SU-DHL-6 (cell line): ENCODE data around the gene IRF9.

Source experiments
- H2AFZ ChIP-seq: fragments of 200-600 bp; sonication (generic); 2 replicates; pipeline ENCODE4 v1.6.1; 2014; ENCODE audit warnings: low read depth, mild to moderate bottlenecking, moderate library complexity, mixed read lengths, antibody characterized with exemption, low read length; ENCODE audit not compliant: severe bottlenecking
- H3F3A ChIP-seq: fragments of 200-600 bp; shearing (Covaris generic); 2 replicates; pipeline ENCODE4 v1.6.0; 2016; ENCODE audit warnings: antibody characterized with exemption, mild to moderate bottlenecking; ENCODE audit not compliant: insufficient read depth
- H3K27ac ChIP-seq: fragments of 200-600 bp; sonication (generic); 2 replicates; pipeline ENCODE4 v1.5.1; 2016; ENCODE audit warnings: low read depth, mild to moderate bottlenecking, low read length, moderate library complexity, mixed read lengths
- H3K27me3 ChIP-seq: fragments of 200-600 bp; sonication (generic), shearing (Covaris generic); 2 replicates; pipeline ENCODE4 v1.6.0; 2014; ENCODE audit warnings: mild to moderate bottlenecking, low read length
- H3K36me3 ChIP-seq: fragments of 200-600 bp; sonication (generic); 2 replicates; pipeline ENCODE4 v1.6.1; 2014; ENCODE audit warnings: mild to moderate bottlenecking, low read length, mixed read lengths
- H3K4me2 ChIP-seq: fragments of 300-600, 200-600 bp; shearing (Covaris generic), sonication (generic); 2 replicates; pipeline ENCODE4 v1.6.0; 2014; ENCODE audit warnings: low read length, low read depth, mild to moderate bottlenecking; ENCODE audit not compliant: poor library complexity, severe bottlenecking
- H3K4me3 ChIP-seq: fragments of 200-600 bp; sonication (generic); 2 replicates; pipeline ENCODE4 v1.5.1; 2014; ENCODE audit warnings: antibody characterized with exemption, low read length, mild to moderate bottlenecking, mixed read lengths; ENCODE audit not compliant: insufficient read depth, poor library complexity, severe bottlenecking
- H3K79me2 ChIP-seq: fragments of 200-600 bp; sonication (generic); 2 replicates; pipeline ENCODE4 v1.6.1; 2014; ENCODE audit warnings: mild to moderate bottlenecking, low read length, moderate library complexity; ENCODE audit not compliant: insufficient read depth
- H3K9ac ChIP-seq: fragments of 200-600 bp; sonication (generic); 2 replicates; pipeline ENCODE4 v1.7.0; 2014; ENCODE audit warnings: mild to moderate bottlenecking, low read length
- H3K9me2 ChIP-seq: fragments of 200-600 bp; sonication (generic); replicated peaks from 2 replicates; pipeline ENCODE4 v1.6.1; 2014; ENCODE audit warnings: low read length; ENCODE audit not compliant: insufficient read depth
- H3K9me3 ChIP-seq: fragments of 200-600 bp; sonication (generic); 2 replicates; pipeline ENCODE4 v1.6.1; 2014; ENCODE audit warnings: low read length, mixed read lengths; ENCODE audit not compliant: insufficient read depth
- H4K20me1 ChIP-seq: fragments of 200-600 bp; sonication (generic); 2 replicates; pipeline ENCODE4 v1.6.1; 2014; ENCODE audit warnings: low read depth, mild to moderate bottlenecking, antibody characterized with exemption, low read length, moderate library complexity, mixed read lengths
- CTCF ChIP-seq: fragments of 200-600 bp; sonication (generic); IDR thresholded peaks from one replicate; pipeline ENCODE4 v1.5.1; 2017; ENCODE audit warnings: antibody characterized with exemption, mild to moderate bottlenecking, low read length, moderate library complexity; ENCODE audit not compliant: insufficient read depth, poor library complexity, severe bottlenecking
- EZH2phosphoT487 ChIP-seq: fragments of 200-600 bp; sonication (generic), shearing (Covaris generic); conservative IDR thresholded peaks from 2 replicates; pipeline ENCODE4 v1.6.1; 2018; ENCODE audit warnings: mild to moderate bottlenecking, antibody characterized with exemption, low read length, moderate library complexity, mixed read lengths

Gene IRF9

GRCh38 chr14:24126939-24127338, 34.1 kb upstream of the IRF9 start:
- Histone ChIP-seq H4K20me1 (no peaks in the 10 kb centered on the region), H3K9me3 (no peaks in the 10 kb centered on the region), H3K4me2 (no peak overlapping the region), H3K9ac (no peak overlapping the region), H3K9me2 (no peaks in the 10 kb centered on the region), H3K27me3 (no peaks in the 10 kb centered on the region), H3K27ac (no peak overlapping the region), H3K4me3 (no peak overlapping the region), H3K79me2 (no peaks in the 10 kb centered on the region), H3F3A (no peaks in the 10 kb centered on the region; the same call in 1 of the 2 replicates), H3K36me3 (no peaks in the 10 kb centered on the region), H2AFZ (no peak overlapping the region)
- TF ChIP-seq CTCF = no peak
- no peak for TF ChIP-seq EZH2phosphoT487

GRCh38 chr14:24127673-24128072, 33.4 kb upstream of the IRF9 start:
- Histone ChIP-seq H3K79me2 (no peaks in the 10 kb centered on the region), H3K9me3 (no peaks in the 10 kb centered on the region), H3K9ac (no peak overlapping the region), H3K36me3 (no peaks in the 10 kb centered on the region), H4K20me1 (no peaks in the 10 kb centered on the region), H3K9me2 (no peaks in the 10 kb centered on the region), H3K4me2 (no peak overlapping the region), H3F3A (no peaks in the 10 kb centered on the region; the same call in 1 of the 2 replicates), H2AFZ (no peak overlapping the region), H3K27me3 (no peaks in the 10 kb centered on the region), H3K4me3 (no peak overlapping the region), H3K27ac (no peak overlapping the region)
- no peak for TF ChIP-seq EZH2phosphoT487
- no peak for TF ChIP-seq CTCF

GRCh38 chr14:24129410-24129998, 31.6 kb upstream of the IRF9 start:
- Histone ChIP-seq H3K9me2 (no peaks in the 10 kb centered on the region), H3K9ac (no peak overlapping the region), H3K27me3 (no peaks in the 10 kb centered on the region), H2AFZ (no peak overlapping the region), H3K36me3 (no peaks in the 10 kb centered on the region), H3F3A (no peaks in the 10 kb centered on the region; the same call in 1 of the 2 replicates), H4K20me1 (no peaks in the 10 kb centered on the region), H3K79me2 (no peaks in the 10 kb centered on the region), H3K4me2 (no peak overlapping the region), H3K9me3 (no peaks in the 10 kb centered on the region), H3K27ac (no peak overlapping the region), H3K4me3 (no peak overlapping the region)
- TF ChIP-seq CTCF (no peak), EZH2phosphoT487 (no peak)
